Measurements from ENCODE around the gene SCRN3. TPM values are rescaled to one million over a fixed set of nuclear protein-coding genes. Genes with fewer than 3 reads are reported as not detected.

Gene SCRN3
- total RNA-seq, 1 experiment from 2014 or later = 26.3 TPM

GRCh38 chr2:174449033-174449432, 53.5 kb downstream of the SCRN3 start:
- in situ Hi-C loops (cut with HindIII; ENCODE audit: low pct_unique_long_range_greater_than_20kb, low sequenced_read_pairs) = no loop called here
- DNase-seq (ENCODE audit: low read depth, low spot score) = peak; percentile 58

GRCh38 chr2:174450021-174450816, 54.7 kb downstream of the SCRN3 start:
- in situ Hi-C loops (cut with HindIII; ENCODE audit: low pct_unique_long_range_greater_than_20kb, low sequenced_read_pairs) = no loop called here
- DNase-seq (ENCODE audit: low read depth, low spot score) = no peak

- in situ Hi-C loops (cut with HindIII; ENCODE audit: low pct_unique_long_range_greater_than_20kb, low sequenced_read_pairs) = no loop called here
- no peak for DNase-seq (ENCODE audit: low read depth, low spot score)
Measured at GRCh38 chr2:174454566-174454965, 59.0 kb downstream of the SCRN3 start.

- DNase-seq (ENCODE audit: low read depth, low spot score) = no peak
- in situ Hi-C loops (cut with HindIII; ENCODE audit: low pct_unique_long_range_greater_than_20kb, low sequenced_read_pairs) = no loop called here
Measured at GRCh38 chr2:174461221-174461620, 65.7 kb downstream of the SCRN3 start.

GRCh38 chr2:174465327-174465726, 69.8 kb downstream of the SCRN3 start:
- peak; percentile 61 for DNase-seq (ENCODE audit: low read depth, low spot score)

GRCh38 chr2:174473796-174474195, 78.3 kb downstream of the SCRN3 start:
- no peak for DNase-seq (ENCODE audit: low read depth, low spot score)
- in situ Hi-C loops (cut with HindIII; ENCODE audit: low pct_unique_long_range_greater_than_20kb, low sequenced_read_pairs) = no loop called here

More at GRCh38 chr2:174465327-174465726, 69.8 kb downstream of the SCRN3 start:
- in situ Hi-C loops (cut with HindIII; ENCODE audit: low pct_unique_long_range_greater_than_20kb, low sequenced_read_pairs) = no loop called here

- in situ Hi-C loops (cut with HindIII; ENCODE audit: low pct_unique_long_range_greater_than_20kb, low sequenced_read_pairs) = no loop called here
- DNase-seq (ENCODE audit: low read depth, low spot score) = no peak
Measured at GRCh38 chr2:174477759-174478158, 82.2 kb downstream of the SCRN3 start.

Other genes starting within 250 kb of the SCRN3 start
- 87.8 and 94.5 TPM in 2 replicates for gene OLA1, start 147.2 kb upstream of the SCRN3 start, total RNA-seq (2014; rRNA removed; shearing (Covaris generic))
- gene SP9, start 60.8 kb upstream of the SCRN3 start, total RNA-seq (2014; rRNA removed; shearing (Covaris generic)) = 0.11 and 0.13 TPM in 2 replicates
- gene GPR155, start 91.3 kb downstream of the SCRN3 start, total RNA-seq (2014; rRNA removed; shearing (Covaris generic)) = 2.3 and 3.0 TPM in 2 replicates
- gene WIPF1, start 202.1 kb downstream of the SCRN3 start, total RNA-seq (2014; rRNA removed; shearing (Covaris generic)) = 6.1 and 8.2 TPM in 2 replicates

All from SK-MEL-5 (cell line).